Measurements from ENCODE around the gene TCERG1. TPM values are rescaled to one million over a fixed set of nuclear protein-coding genes. Genes with fewer than 3 reads are reported as not detected.

Gene TCERG1
- total RNA-seq, 1 experiment from 2014 or later: 142 TPM

- BruUV-seq (replicated peaks): no TSS peak
- ChIA-PET CTCF (no interaction called here), POLR2A (ENCODE audit: low non-redundant PET) (no interaction called here)
Measured at GRCh38 chr5:146427619-146427997, 19.5 kb upstream of the TCERG1 start.

DNA sequence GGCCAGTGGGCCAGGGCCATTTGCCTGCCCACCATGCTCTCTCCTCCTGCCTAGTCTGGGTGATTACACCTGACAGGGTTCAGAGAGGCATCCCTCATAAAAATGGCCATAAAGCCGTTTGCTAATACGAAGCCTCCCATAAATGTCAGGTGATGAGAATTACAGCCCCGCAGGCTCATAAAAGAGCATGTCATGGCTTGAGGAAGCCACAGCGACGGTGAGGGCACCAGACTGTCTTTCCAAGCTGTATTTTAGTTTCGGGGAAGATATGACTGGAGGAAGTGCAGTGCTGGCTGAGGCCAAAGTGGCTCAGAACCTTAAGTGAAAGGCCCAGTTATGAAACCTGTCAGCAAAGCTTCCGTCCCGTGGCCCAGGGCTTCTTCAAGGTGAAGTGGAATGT, 18.5 kb upstream of the TCERG1 start:
- TF ChIP-seq, protein P1, sequence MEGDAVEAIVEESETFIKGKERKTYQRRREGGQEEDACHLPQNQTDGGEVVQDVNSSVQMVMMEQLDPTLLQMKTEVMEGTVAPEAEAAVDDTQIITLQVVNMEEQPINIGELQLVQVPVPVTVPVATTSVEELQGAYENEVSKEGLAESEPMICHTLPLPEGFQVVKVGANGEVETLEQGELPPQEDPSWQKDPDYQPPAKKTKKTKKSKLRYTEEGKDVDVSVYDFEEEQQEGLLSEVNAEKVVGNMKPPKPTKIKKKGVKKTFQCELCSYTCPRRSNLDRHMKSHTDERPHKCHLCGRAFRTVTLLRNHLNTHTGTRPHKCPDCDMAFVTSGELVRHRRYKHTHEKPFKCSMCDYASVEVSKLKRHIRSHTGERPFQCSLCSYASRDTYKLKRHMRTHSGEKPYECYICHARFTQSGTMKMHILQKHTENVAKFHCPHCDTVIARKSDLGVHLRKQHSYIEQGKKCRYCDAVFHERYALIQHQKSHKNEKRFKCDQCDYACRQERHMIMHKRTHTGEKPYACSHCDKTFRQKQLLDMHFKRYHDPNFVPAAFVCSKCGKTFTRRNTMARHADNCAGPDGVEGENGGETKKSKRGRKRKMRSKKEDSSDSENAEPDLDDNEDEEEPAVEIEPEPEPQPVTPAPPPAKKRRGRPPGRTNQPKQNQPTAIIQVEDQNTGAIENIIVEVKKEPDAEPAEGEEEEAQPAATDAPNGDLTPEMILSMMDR (conservative IDR thresholded peaks at IDR 0.05; ENCODE audit: low read depth, low read length): no peak
- no peak for TF ChIP-seq EZH2 (IDR thresholded peaks at IDR 0.05; ENCODE audit: borderline replicate concordance, low read depth, low read length, poor library complexity, severe bottlenecking)
- CTCF ChIA-PET: no interaction called here

More at GRCh38 chr5:146427619-146427997, 19.5 kb upstream of the TCERG1 start:
- H3K4me1 ChIP-seq (ENCODE audit: insufficient read depth, low read length, poor library complexity, severe bottlenecking): no peaks in the 10 kb centered on the region
- DNase-seq (ENCODE audit: low spot score): no peak
- H3K27ac ChIP-seq (ENCODE audit: low read depth, low read length, poor library complexity, severe bottlenecking): no peak overlapping the region
- TF ChIP-seq, protein P1 (conservative IDR thresholded peaks at IDR 0.05; ENCODE audit: low read depth, low read length): no peak
- TF ChIP-seq EZH2 (IDR thresholded peaks at IDR 0.05; ENCODE audit: borderline replicate concordance, low read depth, low read length, poor library complexity, severe bottlenecking): no peak
- H3K36me3 ChIP-seq (ENCODE audit: insufficient read depth, low read length, poor library complexity, severe bottlenecking): no peaks in the 10 kb centered on the region
- no peak overlapping the region for H3K4me3 ChIP-seq (ENCODE audit: low read depth, low read length, poor library complexity, severe bottlenecking)
- no peaks in the 10 kb centered on the region for H3K9me3 ChIP-seq (ENCODE audit: low read depth, low read length, poor library complexity, severe bottlenecking)
- intact Hi-C loops (cut with micrococcal nuclease; ENCODE audit: unreplicated experiment): loop anchor here (1.0 to 10.0 kb wide), 4 partner anchors 135 to 743 kb away; no protein-coding TSS in a partner anchor
- H3K27me3 ChIP-seq (replicated peaks; ENCODE audit: insufficient read depth, low read depth, low read length, poor library complexity): no peaks in the 10 kb centered on the region

GRCh38 chr5:146440353-146440752, 6.8 kb upstream of the TCERG1 start:
- BruUV-seq (replicated peaks): no TSS peak
- intact Hi-C loops (cut with micrococcal nuclease; ENCODE audit: unreplicated experiment): no loop called here
- peaks cover 6% of the 10 kb centered on the region for H3K27me3 ChIP-seq (replicated peaks; ENCODE audit: insufficient read depth, low read depth, low read length, poor library complexity)
- TF ChIP-seq EZH2 (IDR thresholded peaks at IDR 0.05; ENCODE audit: borderline replicate concordance, low read depth, low read length, poor library complexity, severe bottlenecking): no peak
- no peaks in the 10 kb centered on the region for H3K36me3 ChIP-seq (ENCODE audit: insufficient read depth, low read length, poor library complexity, severe bottlenecking)
- no peaks in the 10 kb centered on the region for H3K9me3 ChIP-seq (ENCODE audit: low read depth, low read length, poor library complexity, severe bottlenecking)
- CTCF ChIA-PET: no interaction called here
- no peak for DNase-seq (ENCODE audit: low spot score)
- no peak overlapping the region for H3K27ac ChIP-seq (ENCODE audit: low read depth, low read length, poor library complexity, severe bottlenecking)
- H3K4me3 ChIP-seq (ENCODE audit: low read depth, low read length, poor library complexity, severe bottlenecking): no peak overlapping the region
- no peaks in the 10 kb centered on the region for H3K4me1 ChIP-seq (ENCODE audit: insufficient read depth, low read length, poor library complexity, severe bottlenecking)
- POLR2A ChIA-PET (ENCODE audit: low non-redundant PET): no interaction called here

More for the DNA sequence above, 18.5 kb upstream of the TCERG1 start:
- no peaks in the 10 kb centered on the region for H3K36me3 ChIP-seq (ENCODE audit: insufficient read depth, low read length, poor library complexity, severe bottlenecking)
- H3K27ac ChIP-seq (ENCODE audit: low read depth, low read length, poor library complexity, severe bottlenecking): no peak overlapping the region
- no TSS peak for BruUV-seq (replicated peaks)
- H3K27me3 ChIP-seq (replicated peaks; ENCODE audit: insufficient read depth, low read depth, low read length, poor library complexity): peaks cover 1% of the 10 kb centered on the region
- POLR2A ChIA-PET (ENCODE audit: low non-redundant PET): no interaction called here
- H3K9me3 ChIP-seq (ENCODE audit: low read depth, low read length, poor library complexity, severe bottlenecking): no peaks in the 10 kb centered on the region
- no peaks in the 10 kb centered on the region for H3K4me1 ChIP-seq (ENCODE audit: insufficient read depth, low read length, poor library complexity, severe bottlenecking)
- intact Hi-C loops (cut with micrococcal nuclease; ENCODE audit: unreplicated experiment): loop anchor here (5.0 to 10.0 kb wide), 3 partner anchors 271 to 744 kb away; no protein-coding TSS in a partner anchor
- DNase-seq (ENCODE audit: low spot score): no peak
- no peak overlapping the region for H3K4me3 ChIP-seq (ENCODE audit: low read depth, low read length, poor library complexity, severe bottlenecking)

DNA sequence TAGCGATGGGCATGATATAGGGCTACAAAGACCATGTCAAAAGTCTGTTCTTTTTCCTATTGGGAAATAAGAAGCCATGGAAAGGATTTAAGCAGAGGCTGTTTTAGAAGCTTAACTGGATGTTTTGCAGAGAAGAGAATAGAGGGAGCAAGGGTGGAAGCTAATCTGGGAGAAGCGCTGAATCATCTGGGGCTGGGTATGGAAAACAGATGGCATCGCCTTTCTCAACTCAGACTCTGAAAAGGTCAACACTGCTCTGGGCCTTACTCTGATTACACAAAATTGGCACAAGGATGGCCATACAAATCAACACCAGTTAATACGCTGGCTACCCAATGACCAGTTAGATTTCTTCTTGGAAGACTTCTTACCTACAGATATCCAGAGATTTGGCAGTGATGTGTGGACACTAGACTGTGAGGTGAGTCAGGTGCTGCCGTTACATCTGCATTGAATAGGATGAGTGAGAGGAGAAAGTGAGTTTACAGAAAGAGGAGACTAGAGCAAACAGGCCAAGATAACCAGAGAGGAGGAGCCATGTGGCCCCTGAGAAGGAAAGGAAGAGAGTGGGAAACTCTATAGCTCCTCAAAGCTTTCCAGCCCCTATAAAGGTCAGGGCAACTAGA, 6.2 kb upstream of the TCERG1 start:
- DNase-seq (ENCODE audit: low spot score): no peak
- Histone ChIP-seq H3K27me3 (replicated peaks; ENCODE audit: insufficient read depth, low read depth, low read length, poor library complexity) (peaks cover under 1% of the 10 kb centered on the region), H3K36me3 (ENCODE audit: insufficient read depth, low read length, poor library complexity, severe bottlenecking) (no peaks in the 10 kb centered on the region), H3K27ac (ENCODE audit: low read depth, low read length, poor library complexity, severe bottlenecking) (no peak overlapping the region), H3K4me1 (ENCODE audit: insufficient read depth, low read length, poor library complexity, severe bottlenecking) (no peaks in the 10 kb centered on the region), H3K4me3 (ENCODE audit: low read depth, low read length, poor library complexity, severe bottlenecking) (no peak overlapping the region), H3K9me3 (ENCODE audit: low read depth, low read length, poor library complexity, severe bottlenecking) (no peaks in the 10 kb centered on the region)
- no TSS peak for BruUV-seq (replicated peaks)
- CTCF ChIA-PET: no interaction called here
- no peak for TF ChIP-seq EZH2 (IDR thresholded peaks at IDR 0.05; ENCODE audit: borderline replicate concordance, low read depth, low read length, poor library complexity, severe bottlenecking)
- TF ChIP-seq, protein P1 (conservative IDR thresholded peaks at IDR 0.05; ENCODE audit: low read depth, low read length): no peak
- intact Hi-C loops (cut with micrococcal nuclease; ENCODE audit: unreplicated experiment): no loop called here
- POLR2A ChIA-PET (ENCODE audit: low non-redundant PET): no interaction called here
